T-helper 2 cell treated with Interferon-gamma antibody and Interleukin-4, amounts not matched to agents 5 μg/mL and 100 μg/mL, for 36 hours (primary cell): ENCODE measurements around the gene DEFB131A.
"Not testable (repeated sequence)": the region's sequence is repeated elsewhere in the genome, so short reads cannot be mapped to it uniquely, and the experiment has no call there.

Experiments
- DNase-seq: peaks from one replicate; pipeline ENCODE4 v3.0.0; 2021; ENCODE audit warnings: low spot score
- H3K27ac Mint-ChIP-seq: one replicate; pipeline ENCODE4 v1.8.0; 2021; ENCODE audit warnings: mild to moderate bottlenecking, mixed read lengths
- H3K27me3 Mint-ChIP-seq: one replicate; pipeline ENCODE4 v1.8.0; 2021; ENCODE audit warnings: low read depth, mixed read lengths
- H3K36me3 Mint-ChIP-seq: one replicate; pipeline ENCODE4 v1.8.0; 2021; ENCODE audit warnings: low read depth, mixed read lengths
- H3K4me1 Mint-ChIP-seq: one replicate; pipeline ENCODE4 v1.8.0; 2021; ENCODE audit warnings: low read depth, mixed read lengths
- H3K4me3 Mint-ChIP-seq: one replicate; pipeline ENCODE4 v1.8.0; 2022; ENCODE audit warnings: mild to moderate bottlenecking, moderate library complexity, mixed read lengths
- H3K9me3 Mint-ChIP-seq: one replicate; pipeline ENCODE4 v1.8.0; 2021; ENCODE audit warnings: mixed read lengths

The DEFB131A gene, protein sequence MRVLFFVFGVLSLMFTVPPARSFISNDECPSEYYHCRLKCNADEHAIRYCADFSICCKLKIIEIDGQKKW

GRCh38 chr4:9444114-9444513, at the start of gene DEFB131A:
DEFB131A (plus strand) TSS chr4:9444414; CDS start chr4:9444534, 120 bp downstream.
- H3K9me3 Mint-ChIP-seq, H3K36me3 Mint-ChIP-seq, H3K27me3 Mint-ChIP-seq, DNase-seq, H3K27ac Mint-ChIP-seq, H3K4me1 Mint-ChIP-seq, H3K4me3 Mint-ChIP-seq: not testable (repeated sequence)

DNA sequence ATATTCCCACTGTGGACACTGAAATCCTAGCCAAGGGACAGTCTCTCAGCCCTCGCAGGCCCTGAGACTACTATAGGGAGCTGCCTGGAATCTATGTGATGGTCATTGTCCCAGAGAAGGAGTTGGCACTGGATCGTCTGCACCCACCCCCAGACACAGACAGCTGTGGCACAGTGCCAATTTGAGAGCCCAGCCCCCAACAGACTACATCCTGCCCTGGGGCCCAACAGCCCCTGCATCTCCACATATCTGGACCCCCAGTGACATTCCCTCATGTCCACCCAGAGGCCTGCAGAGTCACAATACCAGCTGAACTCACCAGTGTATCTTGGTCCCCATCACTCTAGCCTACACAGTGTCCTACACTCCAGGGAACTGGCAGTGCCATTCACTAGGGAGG, 38.4 kb upstream of the DEFB131A start:
- not testable (repeated sequence) for H3K9me3 Mint-ChIP-seq, H3K27me3 Mint-ChIP-seq, H3K36me3 Mint-ChIP-seq, DNase-seq, H3K4me1 Mint-ChIP-seq, H3K4me3 Mint-ChIP-seq, H3K27ac Mint-ChIP-seq

DNA sequence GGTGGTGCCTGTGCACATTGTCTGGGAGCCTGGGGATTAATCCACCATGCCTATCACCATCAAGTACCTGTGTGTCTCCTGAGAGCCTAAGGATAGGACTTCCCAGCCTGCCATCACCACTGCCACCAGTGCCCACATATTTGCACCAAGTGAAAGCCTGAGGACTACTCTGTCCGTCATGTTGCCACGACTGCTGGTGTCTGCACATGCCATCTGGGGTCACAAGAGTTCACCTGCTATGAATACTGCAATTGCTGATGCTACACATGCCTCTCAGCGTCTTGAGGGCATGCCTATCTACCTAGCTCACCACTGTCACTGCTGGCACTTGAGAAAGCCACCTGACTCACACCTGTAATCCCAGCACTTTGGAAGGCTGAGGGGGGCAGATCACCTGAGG, 37.7 kb upstream of the DEFB131A start:
- not testable (repeated sequence) for DNase-seq, H3K4me1 Mint-ChIP-seq, H3K4me3 Mint-ChIP-seq, H3K27ac Mint-ChIP-seq, H3K36me3 Mint-ChIP-seq, H3K9me3 Mint-ChIP-seq, H3K27me3 Mint-ChIP-seq

GRCh38 chr4:9409793-9410192, 34.4 kb upstream of the DEFB131A start:
- H3K4me3 Mint-ChIP-seq = no peak overlapping the region
- no peak overlapping the region for H3K27ac Mint-ChIP-seq
- no peaks in the 10 kb centered on the region for H3K9me3 Mint-ChIP-seq
- H3K36me3 Mint-ChIP-seq = no peaks in the 10 kb centered on the region
- H3K27me3 Mint-ChIP-seq = no peaks in the 10 kb centered on the region
- H3K4me1 Mint-ChIP-seq = no peaks in the 10 kb centered on the region
- DNase-seq = no peak

DNA sequence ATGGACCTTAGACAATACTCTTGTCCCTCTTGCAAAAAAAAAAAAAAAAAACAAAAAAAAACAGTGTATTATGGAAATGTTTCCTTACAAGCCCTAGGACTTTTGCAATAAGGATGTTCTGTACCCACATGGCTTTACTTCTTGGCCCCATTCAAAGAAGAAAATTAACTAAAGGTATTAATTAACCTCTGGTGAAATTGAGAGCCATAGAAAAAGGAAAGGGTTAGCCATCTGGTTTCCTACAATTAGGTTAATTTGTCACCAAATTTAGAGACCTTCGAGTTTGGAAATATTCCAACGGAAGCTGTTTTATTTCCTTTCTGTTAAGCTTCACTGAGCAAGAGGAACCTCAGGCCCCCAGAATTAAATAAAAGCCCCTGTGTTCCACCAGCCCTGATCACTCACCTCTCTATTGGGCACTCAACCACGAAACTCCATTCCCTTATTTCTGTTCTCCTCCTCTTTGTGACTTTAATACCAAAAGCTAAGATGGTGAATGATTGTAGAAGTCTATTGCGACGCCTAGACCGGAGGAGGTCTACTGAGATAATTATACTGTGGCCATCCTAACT, 22.2 kb upstream of the DEFB131A start:
- H3K27me3 Mint-ChIP-seq, H3K36me3 Mint-ChIP-seq, H3K4me3 Mint-ChIP-seq, DNase-seq, H3K4me1 Mint-ChIP-seq, H3K9me3 Mint-ChIP-seq, H3K27ac Mint-ChIP-seq: not testable (repeated sequence)

DNA sequence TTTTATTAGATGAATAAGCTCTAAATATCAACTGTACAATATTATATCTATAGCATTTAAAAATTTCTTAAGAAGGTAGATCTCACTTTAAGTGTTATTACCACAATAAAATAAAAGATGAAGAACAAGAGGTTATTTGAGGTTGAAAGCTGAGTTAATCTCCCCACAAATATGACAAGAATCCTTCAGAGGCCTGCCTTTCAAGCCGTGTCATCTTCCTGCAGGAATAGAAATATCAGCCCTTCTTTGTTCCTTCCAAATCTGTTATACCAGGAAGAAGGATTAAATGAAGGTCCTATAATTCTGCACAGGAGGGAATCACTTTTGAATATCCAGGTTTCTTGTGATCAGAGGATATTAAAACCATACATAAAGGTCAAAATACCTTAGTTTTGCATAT, 18.3 kb upstream of the DEFB131A start:
- H3K9me3 Mint-ChIP-seq, H3K4me3 Mint-ChIP-seq, H3K36me3 Mint-ChIP-seq, H3K27me3 Mint-ChIP-seq, DNase-seq, H3K4me1 Mint-ChIP-seq, H3K27ac Mint-ChIP-seq: not testable (repeated sequence)

GRCh38 chr4:9430061-9430460, 14.2 kb upstream of the DEFB131A start:
- H3K9me3 Mint-ChIP-seq, DNase-seq, H3K27ac Mint-ChIP-seq, H3K27me3 Mint-ChIP-seq, H3K36me3 Mint-ChIP-seq, H3K4me3 Mint-ChIP-seq, H3K4me1 Mint-ChIP-seq: not testable (repeated sequence)

DNA sequence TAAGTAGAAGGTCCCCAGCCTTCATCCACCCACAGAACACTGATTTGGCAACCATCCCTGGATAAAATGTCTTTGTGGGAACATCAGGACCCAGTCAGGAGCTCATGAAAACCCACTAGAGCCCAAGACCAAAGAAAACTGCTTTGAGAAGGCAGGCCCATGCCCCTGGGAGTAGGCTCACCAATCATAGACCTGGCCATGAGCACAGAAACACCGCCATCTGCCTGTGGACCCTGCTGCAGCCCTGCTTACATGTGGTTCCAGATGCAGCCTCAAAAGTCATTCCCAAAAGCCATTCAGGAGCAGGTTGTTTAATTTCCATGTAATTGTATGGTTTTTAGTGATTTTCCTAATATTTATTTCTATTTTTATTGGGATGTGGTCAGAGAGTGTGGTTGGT, 10.9 kb upstream of the DEFB131A start:
- not testable (repeated sequence) for H3K27me3 Mint-ChIP-seq, H3K27ac Mint-ChIP-seq, H3K36me3 Mint-ChIP-seq, H3K9me3 Mint-ChIP-seq, H3K4me3 Mint-ChIP-seq, H3K4me1 Mint-ChIP-seq, DNase-seq

DNA sequence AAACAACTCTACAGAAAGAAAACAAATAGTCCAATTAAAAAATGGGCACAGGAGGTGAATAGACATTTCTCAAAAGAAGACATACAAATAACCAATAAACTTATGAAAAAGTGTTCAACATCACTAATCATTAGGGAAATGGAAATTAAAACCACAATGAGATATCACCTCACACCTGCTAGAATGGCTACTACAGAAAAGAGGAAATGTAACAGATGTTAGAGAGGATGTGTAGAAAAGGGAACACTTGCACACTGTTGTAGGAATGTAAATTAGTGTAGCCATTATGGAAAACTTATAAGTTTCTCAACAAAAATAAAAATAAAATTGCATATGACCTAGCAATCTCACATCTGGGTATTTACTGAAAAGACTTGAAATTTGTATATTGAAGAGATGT, 7.5 kb upstream of the DEFB131A start:
- H3K36me3 Mint-ChIP-seq, H3K4me1 Mint-ChIP-seq, H3K4me3 Mint-ChIP-seq, DNase-seq, H3K27ac Mint-ChIP-seq, H3K9me3 Mint-ChIP-seq, H3K27me3 Mint-ChIP-seq: not testable (repeated sequence)

DNA sequence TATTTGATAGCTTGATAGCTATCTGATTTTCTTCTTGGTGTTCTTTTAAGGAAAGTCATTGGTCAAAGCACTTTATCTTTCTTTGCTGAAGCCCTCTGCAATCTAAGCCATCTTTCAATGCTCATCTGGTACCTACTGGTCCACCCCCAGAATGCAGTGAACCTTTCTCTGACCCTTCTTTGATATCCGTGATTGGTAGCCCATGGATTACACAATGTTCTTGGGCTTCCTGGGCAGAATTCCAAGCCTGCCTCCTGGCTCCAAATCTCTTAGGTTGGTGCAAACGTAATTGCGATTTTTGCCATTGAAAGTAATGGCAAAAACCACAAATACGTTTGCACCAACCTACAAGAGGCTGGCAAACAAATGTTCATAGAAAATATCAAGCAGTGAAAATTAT, 1.9 kb upstream of the DEFB131A start:
- H3K27ac Mint-ChIP-seq, H3K9me3 Mint-ChIP-seq, H3K36me3 Mint-ChIP-seq, H3K4me3 Mint-ChIP-seq, DNase-seq, H3K4me1 Mint-ChIP-seq, H3K27me3 Mint-ChIP-seq: not testable (repeated sequence)

GRCh38 chr4:9444681-9445080, 467 bp downstream of the DEFB131A start:
- H3K9me3 Mint-ChIP-seq, DNase-seq, H3K4me1 Mint-ChIP-seq, H3K27ac Mint-ChIP-seq, H3K27me3 Mint-ChIP-seq, H3K36me3 Mint-ChIP-seq, H3K4me3 Mint-ChIP-seq: not testable (repeated sequence)

DNA sequence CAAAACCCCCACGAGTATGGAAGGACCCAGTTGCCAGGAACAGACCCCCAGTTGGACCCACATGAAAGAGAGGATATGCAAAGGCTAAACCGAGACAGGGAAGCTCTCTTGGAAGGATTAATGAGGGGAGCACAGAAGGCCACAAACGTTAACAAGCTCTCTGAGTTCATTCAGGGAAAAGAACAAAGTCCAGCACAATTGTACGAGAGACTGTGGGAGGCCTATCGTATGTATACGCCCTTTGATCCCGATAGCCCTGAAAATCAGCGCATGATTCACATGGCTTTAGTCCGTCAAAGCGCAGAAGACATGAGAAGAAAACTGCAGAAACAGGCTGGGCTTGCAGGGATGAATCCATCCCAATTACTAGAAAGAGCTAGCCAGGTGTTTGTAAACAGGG, 8.0 kb downstream of the DEFB131A start:
- H3K36me3 Mint-ChIP-seq, H3K27me3 Mint-ChIP-seq, H3K9me3 Mint-ChIP-seq, H3K4me3 Mint-ChIP-seq, H3K4me1 Mint-ChIP-seq, DNase-seq, H3K27ac Mint-ChIP-seq: not testable (repeated sequence)

DNA sequence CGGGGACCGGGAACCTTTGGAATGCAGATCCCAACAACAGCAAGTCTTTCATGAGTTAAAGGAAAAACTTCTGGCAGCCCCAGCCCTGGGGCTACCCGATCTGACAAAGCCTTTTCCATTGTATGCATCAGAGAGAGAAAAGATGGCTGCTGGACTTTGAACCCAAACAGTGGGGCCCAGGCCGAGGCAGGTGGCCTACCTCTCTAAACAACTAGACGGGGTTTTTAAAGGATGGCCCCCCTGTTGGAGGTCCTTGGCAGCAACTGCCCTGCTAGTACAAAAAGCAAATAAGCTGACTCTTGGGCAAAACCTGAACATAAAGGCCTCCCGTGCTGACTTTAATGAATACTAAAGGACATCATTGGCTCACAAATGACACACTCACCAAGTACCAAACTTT, 10.1 kb downstream of the DEFB131A start:
- H3K9me3 Mint-ChIP-seq, H3K36me3 Mint-ChIP-seq, H3K27ac Mint-ChIP-seq, DNase-seq, H3K27me3 Mint-ChIP-seq, H3K4me3 Mint-ChIP-seq, H3K4me1 Mint-ChIP-seq: not testable (repeated sequence)

DNA sequence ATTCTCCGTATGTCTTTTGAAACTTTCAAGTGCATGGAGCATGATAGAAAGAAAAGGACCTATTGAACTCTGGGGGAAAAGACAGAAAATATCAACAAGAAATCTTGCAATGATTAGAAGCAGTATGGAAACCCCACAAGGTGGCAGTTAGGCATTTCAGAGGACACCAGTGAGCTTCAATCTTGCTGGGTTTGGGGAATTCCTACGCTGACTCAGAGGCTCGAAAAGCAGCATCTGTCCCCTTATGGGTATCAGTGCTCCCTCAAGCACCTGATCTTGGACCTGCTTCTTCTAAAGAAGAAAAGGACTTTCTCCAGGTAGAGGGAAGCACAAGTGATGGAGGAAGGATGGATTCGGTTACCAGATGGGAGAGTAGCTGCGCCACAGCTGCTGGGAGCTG, 10.8 kb downstream of the DEFB131A start:
- H3K27me3 Mint-ChIP-seq, H3K9me3 Mint-ChIP-seq, H3K36me3 Mint-ChIP-seq, H3K4me1 Mint-ChIP-seq, H3K27ac Mint-ChIP-seq, DNase-seq, H3K4me3 Mint-ChIP-seq: not testable (repeated sequence)

DNA sequence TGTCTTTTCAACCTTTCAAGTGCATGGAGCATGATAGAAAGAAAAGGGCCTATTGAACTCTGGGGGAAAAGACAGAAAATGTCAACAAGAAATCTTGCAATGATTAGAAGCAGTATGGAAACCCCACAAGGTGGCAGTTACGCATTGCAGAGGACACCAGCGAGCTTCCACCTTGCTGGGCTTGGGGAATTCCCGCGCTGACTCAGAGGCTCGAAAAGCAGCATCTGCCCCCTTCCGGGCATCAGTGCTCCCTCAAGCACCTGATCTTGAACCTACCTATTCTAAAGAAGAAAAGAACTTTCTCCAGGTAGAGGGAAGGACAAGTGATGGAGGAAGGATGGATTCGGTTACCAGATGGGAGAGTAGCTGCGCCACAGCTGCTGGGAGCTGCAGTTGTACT, 35.3 kb downstream of the DEFB131A start:
- not testable (repeated sequence) for H3K4me3 Mint-ChIP-seq, H3K27ac Mint-ChIP-seq, H3K36me3 Mint-ChIP-seq, H3K4me1 Mint-ChIP-seq, H3K27me3 Mint-ChIP-seq, DNase-seq, H3K9me3 Mint-ChIP-seq
